Neural progenitor cell (in vitro differentiated cells): ENCODE data around the gene GABRG2.

Source experiments
- CTCF ChIP-seq: fragments of 200-600 bp; sonication (generic); IDR thresholded peaks from 2 replicates; pipeline ENCODE4 v1.5.1; 2017; ENCODE audit warnings: antibody characterized with exemption, mild to moderate bottlenecking
- EZH2 ChIP-seq: fragments of 200-600 bp; sonication (generic); IDR thresholded peaks from 2 replicates; pipeline ENCODE4 v1.6.1; 2017; ENCODE audit warnings: antibody characterized with exemption, mild to moderate bottlenecking, moderate library complexity

GRCh38 chr5:162174358-162174974 is 106.9 kb downstream of the GABRG2 start:
- TF ChIP-seq CTCF (no peak), EZH2 (no peak)
